ENCODE data around the gene TTC16. TPM values are rescaled to one million over a fixed set of nuclear protein-coding genes. Genes with fewer than 3 reads are reported as not detected.

The TTC16 gene
- total and polyA plus RNA-seq, 2 of the 8 experiments (the other 6 are each of a cell fraction or from before 2014, with no cell fraction given) = 0.03 TPM; not detected in 1

DNA sequence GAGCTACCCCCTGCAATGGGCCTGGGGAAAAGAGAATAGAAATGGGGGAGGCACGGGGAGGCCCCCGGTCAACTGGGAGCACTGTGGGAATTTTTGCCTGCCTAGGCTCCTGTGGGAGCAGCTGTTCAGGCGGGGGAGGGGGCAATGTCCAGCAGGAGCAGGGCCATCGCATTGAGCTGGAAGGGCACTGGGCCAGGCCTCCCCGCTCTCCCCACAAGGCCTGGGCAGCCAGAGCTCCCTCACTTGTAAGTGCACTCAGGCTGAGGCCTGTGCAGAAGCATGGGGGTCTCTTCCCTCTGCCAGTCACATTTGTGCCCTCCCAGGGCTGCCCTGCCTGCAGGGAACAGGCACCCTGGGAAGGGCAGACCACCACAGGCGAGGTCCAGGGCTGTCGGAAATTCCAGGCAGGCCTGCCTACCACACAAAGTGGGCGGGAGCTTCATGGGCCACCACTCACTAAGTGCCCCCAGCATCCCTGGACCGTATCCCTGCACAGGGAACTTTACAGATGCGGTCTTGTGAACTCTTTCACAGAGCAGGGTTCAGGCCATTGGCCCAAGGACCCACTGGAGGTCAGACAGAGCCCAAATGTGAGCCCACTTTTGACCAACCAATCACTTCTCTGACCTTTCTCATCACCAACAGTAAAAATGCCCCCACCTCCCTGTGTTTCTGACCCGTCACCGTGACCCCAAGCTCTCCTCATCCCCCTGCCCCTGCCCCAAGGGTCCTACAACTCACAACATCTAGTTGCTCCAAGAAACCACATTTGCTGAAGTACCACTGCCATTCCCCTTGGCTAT lies 10.1 kb upstream of the TTC16 start:
- DNase-seq (ENCODE audit: low read depth in 1 of 2, low spot score in 2 of 2) (no peak), FAIRE-seq (no peak)
- ChIA-PET CTCF (ENCODE audit: partially characterized antibody) (interaction anchor here (1.0 to 2.8 kb wide), 14 partner anchors 8 to 215 kb away, joined by 3 to 10 read pairs (median 3); partner anchors contain the start of gene TOR2A), POLR2A (ENCODE audit: partially characterized antibody) (interaction anchor here (0.6 to 2.5 kb wide), 5 partner anchors 9 to 256 kb away, joined by 3 to 17 read pairs (median 3); partner anchors contain the start of genes PTRH1 and TTC16)
- Histone ChIP-seq H3K9ac (replicated peaks in 1 of 4; ENCODE audit: extremely low read depth in 1 of 4, low read depth in 3 of 4, low read length in 3 of 4) (no peak overlapping the region), H3K9me3 (ENCODE audit: insufficient read depth in 2 of 2, low read depth in 1 of 2, low read length in 1 of 2) (no peaks in the 10 kb centered on the region), H3K23ac (ENCODE audit: insufficient read length) (no peak overlapping the region), H3K14ac (ENCODE audit: insufficient read length) (no peak overlapping the region), H3K4me1 (replicated peaks in 1 of 4; ENCODE audit: control insufficient read depth in 3 of 4, insufficient read depth in 4 of 4, low read length in 3 of 4) (peaks cover 0 to 11% (median 5%) of the 10 kb centered on the region in 4 experiments; a peak in 5 of 7 replicates), H4K5ac (ENCODE audit: insufficient read length, low read depth, low read length) (no peak overlapping the region), H3K79me2 (ENCODE audit: control insufficient read depth in 1 of 2, insufficient read depth in 2 of 2, low read length in 2 of 2) (no peaks in the 10 kb centered on the region), H3K56ac (replicated peaks; ENCODE audit: insufficient read length, low read depth, low read length) (no peak overlapping the region), H2BK5ac (ENCODE audit: low read depth, low read length) (no peak overlapping the region), H3K27me3 (replicated peaks in 1 of 4; ENCODE audit: control insufficient read depth in 3 of 4, extremely low read depth in 1 of 4, insufficient read depth in 3 of 4, low read length in 3 of 4) (no peaks in the 10 kb centered on the region; a peak in 2 of 7 replicates), H2AFZ (ENCODE audit: low read length) (no peak overlapping the region), H2BK120ac (replicated peaks; ENCODE audit: low read depth, low read length) (no peak overlapping the region), H3K27ac (ENCODE audit: low read depth, low read length) (no peak overlapping the region; the same call in 1 of the 2 replicates), H3K18ac (ENCODE audit: extremely low read depth, low read length) (no peak overlapping the region; the same call in 1 of the 2 replicates), H4K8ac (ENCODE audit: extremely low read depth, insufficient read depth, low read length) (peak overlapping the region; percentile 57; the same call in 1 of the 2 replicates), H3K36me3 (ENCODE audit: control insufficient read depth in 2 of 4, insufficient read depth in 4 of 4, low read length in 3 of 4) (no peaks in the 10 kb centered on the region), H3K79me1 (ENCODE audit: low read depth, low read length) (no peaks in the 10 kb centered on the region), H2AK5ac (ENCODE audit: low read depth, low read length) (no peak overlapping the region), H4K91ac (replicated peaks; ENCODE audit: insufficient read length, low read length) (no peak overlapping the region), H2BK15ac (ENCODE audit: low read length) (no peak overlapping the region), H3K23me2 (ENCODE audit: low read depth, low read length) (no peaks in the 10 kb centered on the region), H4K20me1 (replicated peaks in 1 of 2; ENCODE audit: control insufficient read depth in 1 of 2, insufficient read depth in 2 of 2, low read length in 2 of 2) (no peaks in the 10 kb centered on the region), H3K4ac (replicated peaks; ENCODE audit: insufficient read length, low read depth, low read length) (peak overlapping the region; percentile 44), H2BK20ac (ENCODE audit: low read length) (peak overlapping the region; percentile 86; the same call in 1 of the 2 replicates), H2BK12ac (ENCODE audit: low read depth, low read length) (peak overlapping the region; percentile 39; the same call in 1 of the 2 replicates), H3K4me3 (ENCODE audit: extremely low read depth in 1 of 4, insufficient read depth in 2 of 4, low read depth in 3 of 4, low read length in 4 of 4) (no peak overlapping the region), H3K4me2 (ENCODE audit: insufficient read depth in 1 of 2, low read depth in 2 of 2, low read length in 2 of 2) (no peak overlapping the region)
- 86% methylated on average over 12 of the region's 12 CpGs; no CpG with 5 or more reads in 1 of the 2 experiments for WGBS, 2 experiments (ENCODE audit: extremely low coverage in 1 of 2, insufficient coverage in 1 of 2, insufficient read length in 1 of 2, insufficient replicate concordance in 2 of 2, low coverage in 1 of 2, low lambda C conversion rate in 2 of 2, missing lambda C conversion rate in 1 of 2)
- TF ChIP-seq TAF7 (optimal IDR thresholded peaks at IDR 0.05; ENCODE audit: borderline replicate concordance, low read depth, low read length) (no peak), TAF1 (IDR thresholded peaks at IDR 0.05; ENCODE audit: low read depth, low read length) (no peak), POLR2AphosphoS5 (IDR thresholded peaks at IDR 0.05; ENCODE audit: low read depth, low read length) (no peak), RNF2 (IDR thresholded peaks at IDR 0.05; ENCODE audit: borderline replicate concordance, low read depth, low read length, missing control alignments, poor library complexity, severe bottlenecking) (no peak), JUND (IDR thresholded peaks at IDR 0.05; ENCODE audit: low read length) (no peak), SRF (IDR thresholded peaks at IDR 0.05; ENCODE audit: low read depth, low read length) (no peak), CREB1 (IDR thresholded peaks at IDR 0.05) (no peak)
- TF ChIP-seq, protein P1, sequence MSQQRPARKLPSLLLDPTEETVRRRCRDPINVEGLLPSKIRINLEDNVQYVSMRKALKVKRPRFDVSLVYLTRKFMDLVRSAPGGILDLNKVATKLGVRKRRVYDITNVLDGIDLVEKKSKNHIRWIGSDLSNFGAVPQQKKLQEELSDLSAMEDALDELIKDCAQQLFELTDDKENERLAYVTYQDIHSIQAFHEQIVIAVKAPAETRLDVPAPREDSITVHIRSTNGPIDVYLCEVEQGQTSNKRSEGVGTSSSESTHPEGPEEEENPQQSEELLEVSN (IDR thresholded peaks at IDR 0.05) = no peak
- TF ChIP-seq, protein P2, sequence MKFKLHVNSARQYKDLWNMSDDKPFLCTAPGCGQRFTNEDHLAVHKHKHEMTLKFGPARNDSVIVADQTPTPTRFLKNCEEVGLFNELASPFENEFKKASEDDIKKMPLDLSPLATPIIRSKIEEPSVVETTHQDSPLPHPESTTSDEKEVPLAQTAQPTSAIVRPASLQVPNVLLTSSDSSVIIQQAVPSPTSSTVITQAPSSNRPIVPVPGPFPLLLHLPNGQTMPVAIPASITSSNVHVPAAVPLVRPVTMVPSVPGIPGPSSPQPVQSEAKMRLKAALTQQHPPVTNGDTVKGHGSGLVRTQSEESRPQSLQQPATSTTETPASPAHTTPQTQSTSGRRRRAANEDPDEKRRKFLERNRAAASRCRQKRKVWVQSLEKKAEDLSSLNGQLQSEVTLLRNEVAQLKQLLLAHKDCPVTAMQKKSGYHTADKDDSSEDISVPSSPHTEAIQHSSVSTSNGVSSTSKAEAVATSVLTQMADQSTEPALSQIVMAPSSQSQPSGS (IDR thresholded peaks at IDR 0.05; ENCODE audit: low read length) = no peak
